HepG2 (cell line): Measurements from ENCODE around the gene LILRB5. TPM values are rescaled to one million over a fixed set of nuclear protein-coding genes. Genes with fewer than 3 reads are reported as not detected.

Experiments used
- ARNT ChIP-seq: fragments of 450-650 bp; IDR thresholded peaks from 2 replicates; pipeline ENCODE4 v1.6.1; 2017
- CENPX ChIP-seq: sonication (generic); formaldehyde crosslinking; IDR thresholded peaks from 2 replicates; pipeline ENCODE4 v1.9.0; 2021; ENCODE audit warnings: mild to moderate bottlenecking, missing genetic modification reagents, moderate library complexity
- FOXO1 ChIP-seq: sonication (generic); formaldehyde crosslinking; IDR thresholded peaks from 2 replicates; pipeline ENCODE4 v1.4.0; 2020; ENCODE audit warnings: missing genetic modification reagents
- GABPA ChIP-seq, 2 experiments: IDR thresholded peaks; 2 replicates each; pipeline ENCODE4 v1.6.1; 2011 to 2016; ENCODE audit warnings: low read depth in 2 of 2, low read length in 1 of 2, missing biosample characterization in 1 of 2, missing genetic modification characterization in 1 of 2
- GFI1 ChIP-seq: sonication (generic); formaldehyde crosslinking; IDR thresholded peaks from 2 replicates; pipeline ENCODE4 v1.5.0; 2020; ENCODE audit warnings: missing genetic modification reagents, mild to moderate bottlenecking, borderline replicate concordance
- NR2F6 ChIP-seq, 2 experiments: IDR thresholded peaks; 2 replicates each; pipeline ENCODE4 v1.6.1; 2016; ENCODE audit warnings: antibody characterized with exemption in 1 of 2, mild to moderate bottlenecking in 1 of 2
- NR3C1 ChIP-seq: sonication (generic); formaldehyde crosslinking; IDR thresholded peaks from 2 replicates; pipeline ENCODE4 v1.4.0; 2020; ENCODE audit warnings: missing genetic modification reagents
- RAD21 ChIP-seq: fragments of 450-650 bp; formaldehyde crosslinking; IDR thresholded peaks from 2 replicates; pipeline ENCODE4 v1.5.0; 2020; ENCODE audit warnings: mild to moderate bottlenecking
- RFX1 ChIP-seq: fragments of 450-650 bp; IDR thresholded peaks from 2 replicates; pipeline ENCODE4 v1.6.1; 2017
- SIN3A ChIP-seq: IDR thresholded peaks from 2 replicates; pipeline ENCODE4 v1.6.1; 2011; ENCODE audit warnings: low read depth, mild to moderate bottlenecking, control low read depth, low read length, borderline replicate concordance
- SIX4 ChIP-seq: sonication (generic); formaldehyde crosslinking; IDR thresholded peaks from 2 replicates; pipeline ENCODE4 v1.4.0; 2020; ENCODE audit warnings: missing genetic modification reagents
- SP140L ChIP-seq: sonication (generic); formaldehyde crosslinking; IDR thresholded peaks from 2 replicates; pipeline ENCODE4 v1.4.0; 2020; ENCODE audit warnings: missing genetic modification reagents, borderline replicate concordance
- SRY ChIP-seq: sonication (generic); formaldehyde crosslinking; IDR thresholded peaks from 2 replicates; pipeline ENCODE4 v1.8.0; 2022; ENCODE audit warnings: mild to moderate bottlenecking, missing genetic modification reagents
- SSRP1 ChIP-seq: IDR thresholded peaks from 2 replicates; pipeline ENCODE4 v1.6.1; 2016; ENCODE audit warnings: control low read depth
- TEAD3 ChIP-seq: optimal IDR thresholded peaks from 2 replicates; pipeline ENCODE3; 2016; ENCODE audit warnings: borderline replicate concordance
- THAP11 ChIP-seq: IDR thresholded peaks from 2 replicates; pipeline ENCODE4 v1.6.1; 2016; ENCODE audit warnings: missing biosample characterization, missing genetic modification reagents
- ZNF274 ChIP-seq: sonication (generic); formaldehyde crosslinking; IDR thresholded peaks from 2 replicates; pipeline ENCODE4 v1.5.1; 2020; ENCODE audit warnings: mild to moderate bottlenecking, missing genetic modification reagents
- ZNF282 ChIP-seq: fragments of 450-650 bp; IDR thresholded peaks from 2 replicates; pipeline ENCODE4 v1.6.1; 2018; ENCODE audit not compliant: partially characterized antibody
- ZNF33A ChIP-seq: sonication (generic); formaldehyde crosslinking; IDR thresholded peaks from 2 replicates; pipeline ENCODE4 v1.5.1; 2020; ENCODE audit warnings: missing genetic modification reagents, mild to moderate bottlenecking, moderate library complexity, borderline replicate concordance
- ZNF431 ChIP-seq: sonication (generic); formaldehyde crosslinking; IDR thresholded peaks from 2 replicates; pipeline ENCODE4 v1.9.0; 2022; ENCODE audit warnings: missing genetic modification reagents, low read depth, mild to moderate bottlenecking, borderline replicate concordance
- ZNF768 ChIP-seq: sonication (generic); formaldehyde crosslinking; IDR thresholded peaks from 2 replicates; pipeline ENCODE4 v1.4.0; 2020; ENCODE audit warnings: missing genetic modification reagents
- ZNF777 ChIP-seq: sonication (generic); formaldehyde crosslinking; IDR thresholded peaks from 2 replicates; pipeline ENCODE4 v1.4.0; 2020; ENCODE audit warnings: missing genetic modification reagents
- ZNF839 ChIP-seq: sonication (generic); formaldehyde crosslinking; IDR thresholded peaks from 2 replicates; pipeline ENCODE4 v1.4.0; 2020; ENCODE audit warnings: missing genetic modification reagents, mild to moderate bottlenecking, borderline replicate concordance
- polyA plus RNA-seq, 8 experiments: library from polyadenylated mRNA; depleted of rRNA in 3 of 8; stranded (reverse) in 7 of 8; unstranded in 1 of 8; fragments of >200 nt; fragmentation: Illumina TruSeq in 4 of 8; extraction: Trizol in 4 of 8; gene quantifications; 2 replicates each; pipeline versions ENCODE4 v1.2.1 to v1.2.3, GENCODE V29; 2011 to 2016; ENCODE audit warnings: low read depth in 4 of 8, missing spikeins in 1 of 8, mixed read lengths in 1 of 8; ENCODE audit not compliant: insufficient read depth in 1 of 8
- total RNA-seq, 5 experiments: library from RNA; depleted of rRNA; stranded (reverse); fragments of >200 nt; fragmentation: Illumina TruSeq; extraction: Trizol; gene quantifications; 2 replicates each; pipeline ENCODE4 v1.2.3, GENCODE V29; 2016; ENCODE audit warnings: low read depth in 1 of 5
- TF ChIP-seq, protein P1 (sequence below): sonication (generic); formaldehyde crosslinking; IDR thresholded peaks from 2 replicates; pipeline ENCODE4 v1.5.0; 2020; ENCODE audit warnings: mild to moderate bottlenecking, missing genetic modification reagents, moderate library complexity
- TF ChIP-seq, protein P2 (sequence below): sonication (generic); formaldehyde crosslinking; IDR thresholded peaks from 2 replicates; pipeline ENCODE4 v1.4.0; 2020; ENCODE audit warnings: mild to moderate bottlenecking, missing genetic modification reagents, borderline replicate concordance
- TF ChIP-seq, protein P3 (sequence below): IDR thresholded peaks from 2 replicates; pipeline ENCODE4 v1.6.1; 2016; ENCODE audit warnings: missing compliant biosample characterization, missing genetic modification reagents, borderline replicate concordance
- TF ChIP-seq, protein P4 (sequence below): sonication (generic); formaldehyde crosslinking; IDR thresholded peaks from 2 replicates; pipeline ENCODE4 v1.4.0; 2020; ENCODE audit warnings: missing genetic modification reagents

Gene LILRB5
- total and polyA plus RNA-seq, 2 of the 13 experiments (the other 11 are each of a cell fraction or from before 2014, with no cell fraction given), result not detected

DNA sequence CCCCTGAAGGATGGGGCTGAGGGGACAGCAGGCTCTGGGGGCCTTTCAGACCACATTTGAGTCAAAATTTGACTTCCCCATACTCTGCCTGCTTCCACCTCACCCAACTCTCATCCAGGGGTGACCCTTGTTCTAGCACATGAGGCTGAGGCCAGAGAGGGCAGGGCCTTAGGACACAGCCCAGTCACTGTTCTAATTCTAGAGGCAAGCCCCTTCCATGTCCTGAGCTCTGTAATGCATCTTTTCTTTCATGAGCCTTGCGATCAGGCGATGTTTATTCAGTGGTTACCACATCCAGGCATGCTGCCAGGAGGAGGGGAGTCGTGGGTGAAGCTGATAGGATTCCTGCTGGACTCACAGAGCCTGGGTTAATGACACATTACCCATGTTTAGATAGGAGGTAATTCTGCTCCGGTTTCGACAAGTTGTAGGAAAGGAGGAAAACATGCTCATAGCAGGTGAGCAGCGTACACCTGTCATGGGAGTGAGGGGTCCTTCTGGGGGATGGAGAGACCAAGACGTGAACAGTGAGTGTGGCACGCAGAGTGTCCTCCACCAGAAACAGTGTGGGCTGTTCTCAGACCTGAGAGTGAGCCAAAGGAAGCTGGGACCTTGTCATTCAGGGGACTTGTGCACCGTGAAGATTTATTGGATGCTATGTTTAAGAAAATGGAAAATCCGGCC, 47.1 kb downstream of the LILRB5 start (continued):
- TF ChIP-seq, protein P1, sequence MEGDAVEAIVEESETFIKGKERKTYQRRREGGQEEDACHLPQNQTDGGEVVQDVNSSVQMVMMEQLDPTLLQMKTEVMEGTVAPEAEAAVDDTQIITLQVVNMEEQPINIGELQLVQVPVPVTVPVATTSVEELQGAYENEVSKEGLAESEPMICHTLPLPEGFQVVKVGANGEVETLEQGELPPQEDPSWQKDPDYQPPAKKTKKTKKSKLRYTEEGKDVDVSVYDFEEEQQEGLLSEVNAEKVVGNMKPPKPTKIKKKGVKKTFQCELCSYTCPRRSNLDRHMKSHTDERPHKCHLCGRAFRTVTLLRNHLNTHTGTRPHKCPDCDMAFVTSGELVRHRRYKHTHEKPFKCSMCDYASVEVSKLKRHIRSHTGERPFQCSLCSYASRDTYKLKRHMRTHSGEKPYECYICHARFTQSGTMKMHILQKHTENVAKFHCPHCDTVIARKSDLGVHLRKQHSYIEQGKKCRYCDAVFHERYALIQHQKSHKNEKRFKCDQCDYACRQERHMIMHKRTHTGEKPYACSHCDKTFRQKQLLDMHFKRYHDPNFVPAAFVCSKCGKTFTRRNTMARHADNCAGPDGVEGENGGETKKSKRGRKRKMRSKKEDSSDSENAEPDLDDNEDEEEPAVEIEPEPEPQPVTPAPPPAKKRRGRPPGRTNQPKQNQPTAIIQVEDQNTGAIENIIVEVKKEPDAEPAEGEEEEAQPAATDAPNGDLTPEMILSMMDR (CRISPR knock-in tag), result no peak
- TF ChIP-seq ZNF768 (CRISPR knock-in tag) (no peak), FOXO1 (CRISPR knock-in tag) (no peak; the same call in 1 of the 2 replicates), SIX4 (CRISPR knock-in tag) (peak; percentile 77; the same call in 1 of the 2 replicates), ZNF274 (CRISPR knock-in tag) (no peak), ZNF431 (CRISPR knock-in tag) (no peak), SP140L (no peak), ZNF282 (no peak), ZNF777 (no peak), ZNF839 (no peak), RFX1 (no peak), SSRP1 (CRISPR knock-in tag) (0 out of 2 replicates have a peak, but pooled peaks have one; percentile 21), NR2F6 (IDR thresholded peaks at IDR 0.05) (peak; percentile 53; the same call in 1 of the 2 replicates), NR2F6 (CRISPR knock-in tag; IDR thresholded peaks at IDR 0.05) (peak; percentile 83; the same call in 1 of the 2 replicates), THAP11 (CRISPR knock-in tag) (peak; percentile 59; the same call in 1 of the 2 replicates), TEAD3 (CRISPR knock-in tag) (peak; percentile 78), ZNF33A (CRISPR knock-in tag) (no peak), ARNT (no peak), RAD21 (CRISPR knock-in tag) (no peak), CENPX (CRISPR knock-in tag) (no peak), GFI1 (CRISPR knock-in tag) (no peak), GABPA (IDR thresholded peaks at IDR 0.05; ENCODE audit: low read depth, low read length) (no peak), GABPA (CRISPR knock-in tag; IDR thresholded peaks at IDR 0.05; ENCODE audit: low read depth) (no peak), SRY (CRISPR knock-in tag) (no peak), SIN3A (peak; percentile 68; the same call in 1 of the 2 replicates), NR3C1 (CRISPR knock-in tag) (no peak)
- TF ChIP-seq, protein P2, sequence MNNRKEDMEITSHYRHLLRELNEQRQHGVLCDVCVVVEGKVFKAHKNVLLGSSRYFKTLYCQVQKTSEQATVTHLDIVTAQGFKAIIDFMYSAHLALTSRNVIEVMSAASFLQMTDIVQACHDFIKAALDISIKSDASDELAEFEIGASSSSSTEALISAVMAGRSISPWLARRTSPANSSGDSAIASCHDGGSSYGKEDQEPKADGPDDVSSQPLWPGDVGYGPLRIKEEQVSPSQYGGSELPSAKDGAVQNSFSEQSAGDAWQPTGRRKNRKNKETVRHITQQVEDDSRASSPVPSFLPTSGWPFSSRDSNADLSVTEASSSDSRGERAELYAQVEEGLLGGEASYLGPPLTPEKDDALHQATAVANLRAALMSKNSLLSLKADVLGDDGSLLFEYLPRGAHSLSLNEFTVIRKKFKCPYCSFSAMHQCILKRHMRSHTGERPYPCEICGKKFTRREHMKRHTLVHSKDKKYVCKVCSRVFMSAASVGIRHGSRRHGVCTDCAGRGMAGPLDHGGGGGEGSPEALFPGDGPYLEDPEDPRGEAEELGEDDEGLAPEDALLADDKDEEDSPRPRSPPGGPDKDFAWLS (CRISPR knock-in tag), result no peak
- TF ChIP-seq, protein P3, sequence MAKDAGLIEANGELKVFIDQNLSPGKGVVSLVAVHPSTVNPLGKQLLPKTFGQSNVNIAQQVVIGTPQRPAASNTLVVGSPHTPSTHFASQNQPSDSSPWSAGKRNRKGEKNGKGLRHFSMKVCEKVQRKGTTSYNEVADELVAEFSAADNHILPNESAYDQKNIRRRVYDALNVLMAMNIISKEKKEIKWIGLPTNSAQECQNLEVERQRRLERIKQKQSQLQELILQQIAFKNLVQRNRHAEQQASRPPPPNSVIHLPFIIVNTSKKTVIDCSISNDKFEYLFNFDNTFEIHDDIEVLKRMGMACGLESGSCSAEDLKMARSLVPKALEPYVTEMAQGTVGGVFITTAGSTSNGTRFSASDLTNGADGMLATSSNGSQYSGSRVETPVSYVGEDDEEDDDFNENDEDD (CRISPR knock-in tag), result no peak
- TF ChIP-seq, protein P4, sequence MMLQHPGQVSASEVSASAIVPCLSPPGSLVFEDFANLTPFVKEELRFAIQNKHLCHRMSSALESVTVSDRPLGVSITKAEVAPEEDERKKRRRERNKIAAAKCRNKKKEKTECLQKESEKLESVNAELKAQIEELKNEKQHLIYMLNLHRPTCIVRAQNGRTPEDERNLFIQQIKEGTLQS (CRISPR knock-in tag), result 0 out of 2 replicates have a peak, but pooled peaks have one; percentile 33
